Natural killer cell (primary cell): ENCODE results near the gene ATAD3B. TPM values are rescaled to one million over a fixed set of nuclear protein-coding genes. Genes with fewer than 3 reads are reported as not detected.
"Not testable (repeated sequence)": the region's sequence is repeated elsewhere in the genome, so short reads cannot be mapped to it uniquely, and the experiment has no call there.

Experiments used
- ATAC-seq, 3 donors: fragments of 150-1000 bp in 2 of 3; fragments of 200-7000 bp in 1 of 3; cut with Tn5 transposase; 1 replicate in 1 of 3; 2 replicates in 2 of 3; pipeline ENCODE4 v1.10.0; 2021; ENCODE audit warnings: mild to moderate bottlenecking in 2 of 3, moderate library complexity in 2 of 3
- DNase-seq, 2 donors: peaks; one replicate each; pipeline versions ENCODE4 v3.0.0 to v3.0.0-alpha.2; 2013 to 2021; ENCODE audit warnings: mixed read lengths in 1 of 2
- H3K27ac ChIP-seq: one replicate; pipeline ENCODE4 v1.5.1; 2013; ENCODE audit warnings: mild to moderate bottlenecking, low read length
- H3K27me3 ChIP-seq: one replicate; pipeline ENCODE4 v1.6.1; 2013; ENCODE audit warnings: low read length; ENCODE audit not compliant: control insufficient read depth, insufficient read depth
- H3K36me3 ChIP-seq: one replicate; pipeline ENCODE4 v1.6.1; 2013; ENCODE audit warnings: low read length; ENCODE audit not compliant: control insufficient read depth, insufficient read depth
- H3K4me1 ChIP-seq: one replicate; pipeline ENCODE4 v1.6.1; 2013; ENCODE audit warnings: low read length; ENCODE audit not compliant: control insufficient read depth, insufficient read depth
- H3K4me3 ChIP-seq: one replicate; pipeline ENCODE4 v1.5.1; 2013; ENCODE audit warnings: low read length
- H3K9me3 ChIP-seq: one replicate; pipeline ENCODE4 v1.6.1; 2013; ENCODE audit warnings: low read length; ENCODE audit not compliant: control insufficient read depth, insufficient read depth
- H3K27ac Mint-ChIP-seq, 2 donors: one replicate each; pipeline ENCODE4 v1.8.0; 2022; ENCODE audit warnings: mild to moderate bottlenecking in 2 of 2, mixed read lengths in 2 of 2, moderate library complexity in 1 of 2
- H3K27me3 Mint-ChIP-seq, 2 donors: one replicate each; pipeline ENCODE4 v1.8.0; 2022; ENCODE audit warnings: low read depth in 2 of 2, mixed read lengths in 2 of 2
- H3K36me3 Mint-ChIP-seq: one replicate; pipeline ENCODE4 v1.8.0; 2022; ENCODE audit warnings: mixed read lengths
- H3K4me1 Mint-ChIP-seq, 2 donors: one replicate each; pipeline ENCODE4 v1.8.0; 2022; ENCODE audit warnings: mixed read lengths in 2 of 2
- H3K4me3 Mint-ChIP-seq: one replicate; pipeline ENCODE4 v1.8.0; 2022; ENCODE audit warnings: mild to moderate bottlenecking, moderate library complexity, mixed read lengths
- H3K9me3 Mint-ChIP-seq, 2 donors: one replicate each; pipeline ENCODE4 v1.8.0; 2022; ENCODE audit warnings: mixed read lengths in 2 of 2
- WGBS: methylation state at CpG from one replicate; pipeline ENCODE4 v1.1.7; 2013; ENCODE audit warnings: missing lambda C conversion rate; ENCODE audit not compliant: insufficient coverage; 5-methylcytosine and 5-hydroxymethylcytosine counted together
- intact Hi-C: fragments of 100-400 bp; cut with micrococcal nuclease; formaldehyde crosslinking; loops from one replicate; pipeline ENCODE4 v1.14.2; 2022
- total RNA-seq, 4 donors: library from RNA; stranded (reverse); fragments of 120-200 nt in 1 of 4; gene quantifications; one replicate each; pipeline versions ENCODE4 v1.2.3 to v1.2.4, GENCODE V29; 2013 to 2022
- TF ChIP-seq, protein P1 (sequence below): fragments of 200-600 bp; IDR thresholded peaks from one replicate; pipeline ENCODE4 v1.8.0; 2022; ENCODE audit warnings: antibody characterized with exemption

The ATAD3B gene
- total RNA-seq, 3 donors from 2014 or later (not counting 1 experiment from before 2014, with no cell fraction given) = 31.9 to 52.4 (median 42.9) TPM

DNA sequence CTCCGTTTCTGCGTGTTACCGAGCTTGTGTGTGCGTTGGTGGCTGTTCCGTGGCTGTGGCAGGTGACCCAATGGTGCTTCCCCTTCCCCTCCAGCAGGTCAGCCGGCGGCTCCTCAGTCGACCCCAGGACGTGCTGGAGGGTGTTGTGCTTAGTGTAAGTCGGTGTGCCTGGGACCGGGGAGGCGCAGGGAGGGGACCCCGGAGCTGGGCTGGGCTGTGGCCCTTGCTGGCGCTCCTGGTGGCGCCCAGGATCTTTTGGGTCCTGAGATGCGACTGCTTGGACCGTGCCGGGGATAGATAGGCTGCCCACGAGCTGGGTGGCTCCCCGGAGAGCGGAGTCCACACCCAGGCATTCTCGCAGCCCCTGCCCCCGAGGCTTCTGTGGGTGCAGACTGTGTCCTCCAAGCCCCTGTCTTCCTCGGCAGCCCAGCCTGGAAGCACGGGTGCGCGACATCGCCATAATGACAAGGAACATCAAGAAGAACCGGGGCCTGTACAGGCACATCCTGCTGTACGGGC, 16.1 kb upstream of the ATAD3B start:
- no peak for DNase-seq
- Histone ChIP-seq H3K9me3 (no peaks in the 10 kb centered on the region), H3K4me1 (no peaks in the 10 kb centered on the region), H3K27ac (no peak overlapping the region), H3K36me3 (no peaks in the 10 kb centered on the region), H3K27me3 (no peaks in the 10 kb centered on the region), H3K4me3 (no peak overlapping the region)
- intact Hi-C loops = no loop called here
- no peaks in the 10 kb centered on the region for H3K9me3 Mint-ChIP-seq
- WGBS = 87% methylated on average over 27 of the region's 30 CpGs
- no peak for ATAC-seq
- no peak overlapping the region for H3K27ac Mint-ChIP-seq
- no peaks in the 10 kb centered on the region for H3K4me1 Mint-ChIP-seq
- H3K36me3 Mint-ChIP-seq = no peaks in the 10 kb centered on the region
- TF ChIP-seq, protein P1, sequence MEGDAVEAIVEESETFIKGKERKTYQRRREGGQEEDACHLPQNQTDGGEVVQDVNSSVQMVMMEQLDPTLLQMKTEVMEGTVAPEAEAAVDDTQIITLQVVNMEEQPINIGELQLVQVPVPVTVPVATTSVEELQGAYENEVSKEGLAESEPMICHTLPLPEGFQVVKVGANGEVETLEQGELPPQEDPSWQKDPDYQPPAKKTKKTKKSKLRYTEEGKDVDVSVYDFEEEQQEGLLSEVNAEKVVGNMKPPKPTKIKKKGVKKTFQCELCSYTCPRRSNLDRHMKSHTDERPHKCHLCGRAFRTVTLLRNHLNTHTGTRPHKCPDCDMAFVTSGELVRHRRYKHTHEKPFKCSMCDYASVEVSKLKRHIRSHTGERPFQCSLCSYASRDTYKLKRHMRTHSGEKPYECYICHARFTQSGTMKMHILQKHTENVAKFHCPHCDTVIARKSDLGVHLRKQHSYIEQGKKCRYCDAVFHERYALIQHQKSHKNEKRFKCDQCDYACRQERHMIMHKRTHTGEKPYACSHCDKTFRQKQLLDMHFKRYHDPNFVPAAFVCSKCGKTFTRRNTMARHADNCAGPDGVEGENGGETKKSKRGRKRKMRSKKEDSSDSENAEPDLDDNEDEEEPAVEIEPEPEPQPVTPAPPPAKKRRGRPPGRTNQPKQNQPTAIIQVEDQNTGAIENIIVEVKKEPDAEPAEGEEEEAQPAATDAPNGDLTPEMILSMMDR = no peak
- no peaks in the 10 kb centered on the region for H3K27me3 Mint-ChIP-seq
- H3K4me3 Mint-ChIP-seq = no peak overlapping the region

DNA sequence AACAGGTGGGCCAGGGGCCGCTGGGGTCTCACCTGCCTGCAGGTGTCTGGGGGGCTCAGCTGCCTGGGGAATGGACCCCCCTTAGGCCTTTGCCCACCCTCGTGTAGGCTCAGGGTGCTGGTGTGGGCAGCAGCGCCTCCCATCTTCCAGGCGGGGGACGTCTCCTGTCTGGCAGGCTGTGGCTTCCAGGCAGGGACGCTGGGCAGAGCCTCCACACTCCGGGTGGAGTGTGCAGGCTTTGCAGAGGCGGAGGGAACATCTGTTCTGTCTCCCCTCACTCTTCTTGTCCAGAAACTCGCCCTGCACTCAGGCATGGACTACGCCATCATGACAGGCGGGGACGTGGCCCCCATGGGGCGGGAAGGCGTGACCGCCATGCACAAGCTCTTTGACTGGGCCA, 15.6 kb upstream of the ATAD3B start:
- H3K9me3 ChIP-seq, H3K27me3 Mint-ChIP-seq, H3K4me3 Mint-ChIP-seq, H3K9me3 Mint-ChIP-seq, DNase-seq, H3K27ac ChIP-seq, H3K27me3 ChIP-seq, H3K4me3 ChIP-seq, H3K36me3 ChIP-seq, ATAC-seq, H3K4me1 Mint-ChIP-seq, H3K27ac Mint-ChIP-seq, intact Hi-C loops, H3K4me1 ChIP-seq, H3K36me3 Mint-ChIP-seq: not testable (repeated sequence)
- WGBS = no CpG with 5 or more reads among the region's 15 CpGs

DNA sequence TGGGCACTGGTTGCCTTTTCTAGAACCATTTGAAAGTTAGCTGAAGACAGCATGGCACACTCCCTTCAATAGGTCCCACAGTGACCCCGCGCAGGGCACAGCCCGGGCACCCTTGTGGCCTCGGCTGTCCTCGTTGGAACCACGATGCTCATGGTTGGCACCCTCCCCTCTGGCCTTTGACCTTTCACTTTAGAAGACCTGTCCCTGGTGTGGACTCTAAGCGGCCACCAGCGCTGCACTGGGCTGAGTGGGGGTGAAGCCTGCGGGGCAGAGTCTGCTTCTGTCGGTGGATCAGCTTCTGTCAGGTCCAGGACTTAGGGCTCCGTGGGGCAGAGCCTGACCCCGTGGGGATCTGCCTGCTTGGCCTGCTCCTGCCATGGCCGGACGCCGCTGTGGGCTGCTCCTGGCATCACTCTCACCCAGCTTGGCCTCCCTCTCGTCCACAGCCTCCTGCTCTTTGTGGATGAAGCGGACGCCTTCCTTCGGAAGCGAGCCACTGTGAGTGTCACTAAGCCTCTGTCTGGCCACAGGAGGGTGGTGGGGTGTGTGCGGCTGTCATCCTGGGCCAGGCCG, 14.8 kb upstream of the ATAD3B start:
- H3K36me3 ChIP-seq, H3K36me3 Mint-ChIP-seq, ATAC-seq, H3K4me3 ChIP-seq, H3K4me1 Mint-ChIP-seq, DNase-seq, H3K4me3 Mint-ChIP-seq, H3K4me1 ChIP-seq, H3K27ac Mint-ChIP-seq, H3K27me3 Mint-ChIP-seq, H3K27ac ChIP-seq, intact Hi-C loops, H3K9me3 ChIP-seq, H3K9me3 Mint-ChIP-seq, H3K27me3 ChIP-seq: not testable (repeated sequence)
- WGBS = 86% methylated on average over 22 of the region's 22 CpGs

DNA sequence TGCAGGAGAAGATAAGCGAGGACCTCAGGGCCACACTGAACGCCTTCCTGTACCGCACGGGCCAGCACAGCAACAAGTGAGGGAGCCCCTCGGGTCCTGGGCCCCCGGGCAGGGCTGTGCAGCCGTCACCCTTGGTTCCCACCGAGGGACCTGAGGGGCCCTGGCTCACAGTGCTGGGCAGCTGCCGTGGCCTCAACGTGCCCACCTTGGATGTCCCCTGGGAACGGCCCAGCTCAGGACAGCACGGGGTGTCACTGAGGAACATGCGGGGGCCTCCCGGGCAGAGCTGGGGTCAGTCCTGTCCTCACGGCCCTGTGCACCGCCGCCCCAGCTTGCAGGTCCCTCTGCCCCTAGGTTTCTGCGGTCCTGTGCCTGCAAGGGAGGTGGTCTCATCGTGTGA, 12.4 kb upstream of the ATAD3B start:
- intact Hi-C loops, H3K27ac ChIP-seq, H3K27me3 ChIP-seq, H3K36me3 Mint-ChIP-seq, H3K9me3 Mint-ChIP-seq, H3K36me3 ChIP-seq, ATAC-seq, H3K4me1 Mint-ChIP-seq, DNase-seq, H3K4me3 Mint-ChIP-seq, H3K4me3 ChIP-seq, H3K27ac Mint-ChIP-seq, H3K9me3 ChIP-seq, H3K27me3 Mint-ChIP-seq, H3K4me1 ChIP-seq: not testable (repeated sequence)
- WGBS = 92% methylated on average over 12 of the region's 19 CpGs

DNA sequence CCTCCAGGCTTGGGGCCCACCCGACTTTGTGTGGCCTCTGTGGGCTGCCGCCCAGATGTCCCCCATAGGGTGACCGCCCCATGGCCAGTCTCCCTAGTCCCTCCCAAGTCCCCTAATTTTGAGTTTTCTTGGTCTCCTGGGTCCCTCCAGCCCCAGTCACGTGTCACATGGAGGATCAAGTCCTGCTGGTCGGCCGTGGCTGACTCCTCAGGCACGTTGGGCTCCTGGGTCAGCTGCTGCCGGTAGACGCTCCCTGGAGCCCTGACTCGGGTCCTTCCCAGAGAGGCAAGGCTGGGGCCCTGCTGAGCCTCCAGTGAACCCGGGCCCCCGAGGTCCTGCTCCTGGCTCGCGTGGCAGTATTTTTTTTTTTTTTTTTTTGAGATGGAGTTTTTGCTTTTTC, 11.9 kb upstream of the ATAD3B start:
- H3K4me3 ChIP-seq, H3K36me3 ChIP-seq, H3K27ac ChIP-seq, H3K9me3 Mint-ChIP-seq, H3K27me3 Mint-ChIP-seq, H3K4me1 ChIP-seq, DNase-seq, H3K4me1 Mint-ChIP-seq, H3K27ac Mint-ChIP-seq, H3K36me3 Mint-ChIP-seq, H3K4me3 Mint-ChIP-seq, H3K27me3 ChIP-seq, intact Hi-C loops, H3K9me3 ChIP-seq, ATAC-seq: not testable (repeated sequence)
- 96% methylated on average over 13 of the region's 14 CpGs for WGBS
